K562 (cell line): Measurements from ENCODE around the gene TRIO. TPM values are rescaled to one million over a fixed set of nuclear protein-coding genes. Genes with fewer than 3 reads are reported as not detected.

Experiments
- ATAC-seq: fragments of 200-7000 bp; cut with Tn5 transposase; 3 replicates; pipeline ENCODE4 v1.9.1; 2020; ENCODE audit warnings: moderate library complexity
- BruUV-seq: library from RNA; stranded (reverse); fragments of 400-500 nt; replicated peaks from 2 replicates; lab custom pipeline; 2021; lab: Mats Ljungman, UMichigan
- CTCF ChIA-PET: fragments of 300-600 bp; formaldehyde crosslinking; extraction: SDS; loops from one replicate; lab custom pipeline; 2021; ENCODE audit warnings: low intra/inter-chr PET ratio; lab: Yijun Ruan, JAX
- POLR2A ChIA-PET: fragments of 300-600, 350-650 bp; sonication (Branson Sonifier 250); formaldehyde crosslinking; extraction: SDS; loops from one replicate; lab custom pipeline; 2021; ENCODE audit warnings: antibody characterized with exemption, inconsistent platforms; lab: Yijun Ruan, JAX
- DNase-seq, 4 experiments: peaks; one replicate each; pipeline versions ENCODE4 v3.0.0 to v3.0.0-alpha.2; 2011 to 2018; ENCODE audit warnings: low spot score in 3 of 4, mixed read lengths in 3 of 4; ENCODE audit errors: extremely low read depth in 1 of 4
- FAIRE-seq: peaks from 2 replicates; lab custom pipeline; 2011; peaks lifted over from hg19 to GRCh38; lab: Jason Lieb, UNC
- H2AFZ ChIP-seq: 2 replicates; pipeline ENCODE4 v1.6.0; 2011; ENCODE audit warnings: low read depth, low read length, control low read depth, inconsistent platforms
- H3K27ac ChIP-seq: fragments of 200-600 bp; 3 replicates; pipeline ENCODE4 v1.8.0; 2011; ENCODE audit warnings: low read depth, mild to moderate bottlenecking, control low read depth, inconsistent platforms, low read length, moderate library complexity, mixed read lengths; ENCODE audit errors: extremely low read depth
- H3K27me3 ChIP-seq, 2 experiments: fragments of 300-600 bp in 1 of 2; 2 replicates in 1 of 2; 3 replicates in 1 of 2; pipeline versions ENCODE4 v1.6.0 to v1.8.0; 2011; ENCODE audit warnings: inconsistent platforms in 2 of 2, low read length in 2 of 2, mild to moderate bottlenecking in 1 of 2, mixed read lengths in 1 of 2, moderate library complexity in 1 of 2; ENCODE audit not compliant: control insufficient read depth in 2 of 2, insufficient read depth in 2 of 2
- H3K36me3 ChIP-seq: fragments of 300-600 bp; 3 replicates; pipeline ENCODE4 v1.8.0; 2011; ENCODE audit warnings: mild to moderate bottlenecking, low read length, inconsistent platforms; ENCODE audit not compliant: control insufficient read depth, insufficient read depth
- H3K4me1 ChIP-seq, 2 experiments: fragments of 200-600 bp in 1 of 2; replicated peaks in 1 of 2; 2 replicates in 1 of 2; 3 replicates in 1 of 2; pipeline versions ENCODE4 v1.5.1 to v1.8.0; 2011; ENCODE audit warnings: inconsistent platforms in 2 of 2, low read length in 2 of 2, mild to moderate bottlenecking in 1 of 2, mixed read lengths in 1 of 2, moderate library complexity in 1 of 2; ENCODE audit not compliant: control insufficient read depth in 2 of 2, insufficient read depth in 2 of 2
- H3K4me2 ChIP-seq: 2 replicates; pipeline ENCODE4 v1.6.1; 2011; ENCODE audit warnings: low read length, control low read depth, inconsistent platforms, mixed read lengths; ENCODE audit not compliant: insufficient read depth
- H3K4me3 ChIP-seq: fragments of 200-600 bp; sonication (generic), shearing (Covaris generic); 2 replicates; pipeline ENCODE4 v1.5.1; 2016; ENCODE audit warnings: control low read depth, inconsistent platforms
- H3K79me2 ChIP-seq: fragments of 200-600 bp; 3 replicates; pipeline ENCODE4 v1.8.0; 2011; ENCODE audit warnings: low read length, inconsistent platforms; ENCODE audit not compliant: control insufficient read depth, insufficient read depth
- H3K9ac ChIP-seq, 2 experiments: 2 replicates each; pipeline versions ENCODE4 v1.6.0 to v1.6.1; 2011; ENCODE audit warnings: low read depth in 2 of 2, low read length in 2 of 2, control low read depth in 1 of 2, inconsistent platforms in 1 of 2, mild to moderate bottlenecking in 1 of 2, mixed read lengths in 1 of 2; ENCODE audit not compliant: insufficient read depth in 1 of 2
- H3K9me1 ChIP-seq: one replicate; pipeline ENCODE4 v1.6.0; 2011; ENCODE audit warnings: inconsistent platforms, mild to moderate bottlenecking, low read length, moderate library complexity; ENCODE audit not compliant: control insufficient read depth, insufficient read depth
- H3K9me3 ChIP-seq: replicated peaks from 2 replicates; pipeline ENCODE4 v1.5.1; 2011; ENCODE audit warnings: low read depth, low read length, inconsistent platforms; ENCODE audit not compliant: control insufficient read depth, insufficient read depth
- H4K20me1 ChIP-seq: replicated peaks from 2 replicates; pipeline ENCODE4 v1.6.1; 2011; ENCODE audit warnings: low read length, inconsistent platforms, mixed read lengths; ENCODE audit not compliant: control insufficient read depth, insufficient read depth
- ATF1 ChIP-seq, 2 experiments: fragments of 450-650 bp in 1 of 2; IDR thresholded peaks; 2 replicates each; pipeline ENCODE4 v1.6.1; 2016; ENCODE audit warnings: missing compliant biosample characterization in 1 of 2, missing genetic modification characterization in 1 of 2
- CREM ChIP-seq: IDR thresholded peaks from 2 replicates; pipeline ENCODE4 v1.6.1; 2014; ENCODE audit warnings: antibody characterized with exemption, low read depth
- KAT7 ChIP-seq: sonication (generic); formaldehyde crosslinking; IDR thresholded peaks from 2 replicates; pipeline ENCODE4 v1.8.0; 2022; ENCODE audit warnings: missing genetic modification reagents, mild to moderate bottlenecking, borderline replicate concordance
- LCOR ChIP-seq: sonication (generic); formaldehyde crosslinking; IDR thresholded peaks from 2 replicates; pipeline ENCODE4 v1.8.0; 2022; ENCODE audit warnings: mild to moderate bottlenecking, missing genetic modification reagents
- POLR2AphosphoS5 ChIP-seq: IDR thresholded peaks from 2 replicates; pipeline ENCODE4 v1.6.1; 2011; ENCODE audit warnings: mild to moderate bottlenecking, low read depth, low read length, moderate library complexity; ENCODE audit not compliant: control insufficient read depth, insufficient read depth
- RAD21 ChIP-seq, 2 experiments: fragments of 250-450 bp in 1 of 2; fragments of 450-650 bp in 1 of 2; sonication (Bioruptor Pico) in 1 of 2; formaldehyde crosslinking in 1 of 2; IDR thresholded peaks in 1 of 2; conservative IDR thresholded peaks in 1 of 2; 2 replicates each; pipeline versions ENCODE4 v1.4.0 to v1.8.0; 2020 to 2022; ENCODE audit warnings: mild to moderate bottlenecking in 2 of 2, moderate library complexity in 1 of 2
- RBM15 ChIP-seq: fragments of 200-400 bp; formaldehyde crosslinking; IDR thresholded peaks from 2 replicates; pipeline ENCODE4 v1.6.1; 2018; ENCODE audit warnings: mild to moderate bottlenecking, low read length, moderate library complexity; ENCODE audit not compliant: insufficient read depth
- RBM39 ChIP-seq: fragments of 200-400 bp; formaldehyde crosslinking; optimal IDR thresholded peaks from 2 replicates; pipeline ENCODE3; 2018; ENCODE audit warnings: low read depth, low read length
- RERE ChIP-seq: sonication (generic); formaldehyde crosslinking; IDR thresholded peaks from 2 replicates; pipeline ENCODE4 v1.8.0; 2023; ENCODE audit warnings: missing genetic modification reagents, mild to moderate bottlenecking, borderline replicate concordance
- SFPQ ChIP-seq: fragments of 200-400 bp; formaldehyde crosslinking; IDR thresholded peaks from 2 replicates; pipeline ENCODE4 v1.6.1; 2017; ENCODE audit warnings: mild to moderate bottlenecking, low read depth, low read length, moderate library complexity
- SIN3A ChIP-seq, 2 experiments: fragments of 150-350 bp in 1 of 2; IDR thresholded peaks; 2 replicates each; pipeline ENCODE4 v1.6.1; 2011 to 2016; ENCODE audit warnings: borderline replicate concordance in 2 of 2, low read depth in 2 of 2, low read length in 2 of 2, mild to moderate bottlenecking in 2 of 2, moderate library complexity in 2 of 2; ENCODE audit not compliant: control insufficient read depth in 1 of 2
- SIX5 ChIP-seq, 2 experiments: IDR thresholded peaks; 2 replicates each; pipeline ENCODE4 v1.6.1; 2011; ENCODE audit warnings: low read length in 2 of 2, borderline replicate concordance in 1 of 2, low read depth in 1 of 2, mild to moderate bottlenecking in 1 of 2, moderate library complexity in 1 of 2; ENCODE audit not compliant: insufficient read depth in 1 of 2
- SMAD3 ChIP-seq: fragments of 450-650 bp; formaldehyde crosslinking; conservative IDR thresholded peaks from 2 replicates; pipeline ENCODE4 v1.4.0; 2020; ENCODE audit warnings: mild to moderate bottlenecking
- SMARCA4 ChIP-seq: fragments of 450-650 bp; IDR thresholded peaks from 2 replicates; pipeline ENCODE4 v1.6.1; 2016
- WGBS: fragments of 100-300 bp; shearing (Covaris generic); methylation state at CpG from one replicate; pipeline ENCODE4 v1.1.6; 2016; ENCODE audit warnings: low coverage, mixed read lengths; ENCODE audit not compliant: insufficient coverage; ENCODE audit errors: missing lambda C conversion rate; 5-methylcytosine and 5-hydroxymethylcytosine counted together
- in situ Hi-C: fragments of 300-500 bp; cut with MboI; formaldehyde crosslinking; loops from 4 replicates; pipeline ENCODE4 v1.15.0; 2018; ENCODE audit warnings: inconsistent platforms, mixed read lengths
- intact Hi-C: fragments of 100-400 bp; cut with micrococcal nuclease; formaldehyde crosslinking; loops from 2 replicates; pipeline ENCODE4 v1.14.2; 2022
- polyA plus RNA-seq, 8 experiments: library from polyadenylated mRNA; depleted of rRNA in 4 of 8; stranded (reverse) in 5 of 8; unstranded in 3 of 8; fragments of >200 nt; fragmentation: Nextera tagmentation in 2 of 8; fragmentation: Illumina TruSeq in 1 of 8; extraction: Ambion mirVana in 2 of 8; extraction: Trizol in 1 of 8; gene quantifications; 2 replicates each; pipeline versions ENCODE4 v1.2.1 to v1.2.3, GENCODE V29; 2011 to 2014; ENCODE audit warnings: inconsistent platforms in 1 of 8, missing spikeins in 1 of 8
- total RNA-seq, 7 experiments: library from RNA; depleted of rRNA in 6 of 7; stranded (reverse); fragments of >200 nt in 6 of 7; fragmentation: Illumina TruSeq in 2 of 7; extraction: Trizol in 2 of 7; gene quantifications; 2 replicates each; pipeline versions ENCODE4 v1.2.1 to v1.2.3, GENCODE V29; 2011 to 2021; ENCODE audit warnings: low replicate concordance in 1 of 7

The TRIO gene
- total and polyA plus RNA-seq, 9 of the 15 experiments (the other 6 are each of a cell fraction or from before 2014, with no cell fraction given), result 0.24 to 5.0 (median 1.1) TPM

- ChIA-PET CTCF (no interaction called here), POLR2A (no interaction called here)
- WGBS, result 0% methylated on average over 3 of the region's 3 CpGs
- peaks cover 10 to 21% of the 10 kb centered on the region in 2 experiments; a peak in 3 of 5 replicates for H3K27me3 ChIP-seq
- H3K9ac ChIP-seq, result no peak overlapping the region
- no peaks in the 10 kb centered on the region for H3K4me1 ChIP-seq
- FAIRE-seq (no peak), ATAC-seq (no peak), DNase-seq (no peak)
- no peak overlapping the region for H3K4me3 ChIP-seq
- H3K4me2 ChIP-seq, result no peak overlapping the region
- in situ Hi-C loops (no loop called here), intact Hi-C loops (no loop called here)
- no peaks in the 10 kb centered on the region for H3K9me1 ChIP-seq
- no peaks in the 10 kb centered on the region for H3K9me3 ChIP-seq
- no peaks in the 10 kb centered on the region for H3K36me3 ChIP-seq
- H2AFZ ChIP-seq, result no peak overlapping the region
- no peaks in the 10 kb centered on the region for H3K79me2 ChIP-seq
- H3K27ac ChIP-seq, result no peak overlapping the region
- H4K20me1 ChIP-seq, result 0 out of 2 replicates have a peak, but pooled peaks cover 3% of the 10 kb centered on the region
- BruUV-seq, result no TSS peak
- TF ChIP-seq POLR2AphosphoS5, result no peak
- TF ChIP-seq RBM15, result no peak
- TF ChIP-seq RERE (CRISPR knock-in tag), result no peak
- TF ChIP-seq SIN3A (IDR thresholded peaks at IDR 0.05; ENCODE audit: borderline replicate concordance in 2 of 2, control insufficient read depth in 1 of 2, low read depth in 2 of 2, low read length in 2 of 2), result no peak
- TF ChIP-seq ATF1 (CRISPR knock-in tag; IDR thresholded peaks at IDR 0.05), result no peak
- TF ChIP-seq ATF1 (tag; IDR thresholded peaks at IDR 0.05), result no peak
- no peak for TF ChIP-seq RAD21 (CRISPR knock-in tag; conservative IDR thresholded peaks at IDR 0.05 in 1 of 2, IDR thresholded peaks at IDR 0.05 in 1 of 2)
- no peak for TF ChIP-seq KAT7 (CRISPR knock-in tag)
- TF ChIP-seq SFPQ, result no peak
- TF ChIP-seq RBM39, result no peak
- no peak for TF ChIP-seq LCOR (CRISPR knock-in tag)
- TF ChIP-seq SMAD3 (CRISPR knock-in tag), result no peak
- TF ChIP-seq SIX5 (IDR thresholded peaks at IDR 0.05; ENCODE audit: borderline replicate concordance in 1 of 2, insufficient read depth in 1 of 2, low read depth in 1 of 2, low read length in 2 of 2), result no peak
- no peak for TF ChIP-seq CREM
- TF ChIP-seq SMARCA4, result no peak
Observed at GRCh38 chr5:14479143-14479696, 336.1 kb downstream of the TRIO start.
